CD4-positive, alpha-beta memory T cell (primary cell): ENCODE results near the gene QKI. TPM values are rescaled to one million over a fixed set of nuclear protein-coding genes. Genes with fewer than 3 reads are reported as not detected.
A peak's percentile ranks its signal among the peaks of the same experiment; 100 is the strongest.
"Not testable (repeated sequence)": the region's sequence is repeated elsewhere in the genome, so short reads cannot be mapped to it uniquely, and the experiment has no call there.

ENCODE experiments used
- CTCF ChIA-PET: fragments of 350-600 bp; sonication (Branson Sonifier 250); formaldehyde crosslinking; loops from one replicate; lab custom pipeline; 2021; ENCODE audit warnings: inconsistent platforms; ENCODE audit not compliant: partially characterized antibody; lab: Charles Lee
- POLR2A ChIA-PET: fragments of 350-600 bp; sonication (Branson Sonifier 250); formaldehyde crosslinking; loops from one replicate; lab custom pipeline; 2021; ENCODE audit not compliant: partially characterized antibody; lab: Charles Lee
- DNase-seq, 5 donors: peaks; one replicate each; pipeline versions ENCODE4 v3.0.0 to v3.0.0-alpha.2; 2020 to 2022; ENCODE audit warnings: mixed read lengths in 1 of 5
- H3K27ac ChIP-seq: one replicate; pipeline ENCODE4 v1.7.0; 2013; ENCODE audit warnings: low read depth, low read length
- H3K27me3 ChIP-seq: 2 replicates; pipeline ENCODE4 v1.7.0; 2013; ENCODE audit warnings: mild to moderate bottlenecking, low read length, moderate library complexity; ENCODE audit not compliant: insufficient read depth
- H3K36me3 ChIP-seq: 2 replicates; pipeline ENCODE4 v1.7.0; 2013; ENCODE audit warnings: mild to moderate bottlenecking, low read length, moderate library complexity; ENCODE audit not compliant: insufficient read depth
- H3K4me1 ChIP-seq: 2 replicates; pipeline ENCODE4 v1.7.0; 2013; ENCODE audit warnings: mild to moderate bottlenecking, low read length, moderate library complexity; ENCODE audit not compliant: insufficient read depth
- H3K4me3 ChIP-seq, 2 donors: one replicate each; pipeline ENCODE4 v1.7.0; 2013; ENCODE audit warnings: low read length in 2 of 2, mild to moderate bottlenecking in 1 of 2
- H3K9me3 ChIP-seq, 2 donors: one replicate each; pipeline ENCODE4 v1.7.0; 2013; ENCODE audit warnings: low read length in 2 of 2, control low read depth in 1 of 2; ENCODE audit not compliant: control insufficient read depth in 1 of 2
- H3K27ac Mint-ChIP-seq, 7 donors: one replicate each; pipeline ENCODE4 v1.8.0; 2020 to 2021; ENCODE audit warnings: mixed read lengths in 7 of 7, mild to moderate bottlenecking in 6 of 7, inconsistent platforms in 3 of 7, moderate library complexity in 3 of 7
- H3K27me3 Mint-ChIP-seq, 2 donors: one replicate each; pipeline ENCODE4 v1.8.0; 2020 to 2021; ENCODE audit warnings: mixed read lengths in 2 of 2
- H3K36me3 Mint-ChIP-seq, 2 donors: one replicate each; pipeline ENCODE4 v1.8.0; 2020 to 2021; ENCODE audit warnings: mixed read lengths in 2 of 2, inconsistent platforms in 1 of 2, mild to moderate bottlenecking in 1 of 2
- H3K4me1 Mint-ChIP-seq, 4 donors: one replicate each; pipeline ENCODE4 v1.8.0; 2020 to 2021; ENCODE audit warnings: mixed read lengths in 4 of 4, mild to moderate bottlenecking in 1 of 4
- H3K4me3 Mint-ChIP-seq, 8 donors: one replicate each; pipeline ENCODE4 v1.8.0; 2020 to 2021; ENCODE audit warnings: mixed read lengths in 8 of 8, mild to moderate bottlenecking in 7 of 8, moderate library complexity in 6 of 8, inconsistent platforms in 3 of 8
- H3K9me3 Mint-ChIP-seq, 8 donors: one replicate each; pipeline ENCODE4 v1.8.0; 2020 to 2021; ENCODE audit warnings: mixed read lengths in 8 of 8, mild to moderate bottlenecking in 5 of 8, inconsistent platforms in 3 of 8, moderate library complexity in 1 of 8
- intact Hi-C: fragments of 100-400 bp; cut with micrococcal nuclease; formaldehyde crosslinking; loops from one replicate; pipeline ENCODE4 v1.15.1; 2023
- polyA plus RNA-seq, 2 donors: library from polyadenylated mRNA; unstranded; fragments of 300-500 nt; fragmentation: Illumina TruSeq; gene quantifications; one replicate each; pipeline ENCODE4 v1.2.3, GENCODE V29; 2021
- total RNA-seq, 2 experiments: library from RNA; stranded (reverse); gene quantifications; one replicate each; pipeline ENCODE4 v1.2.3, GENCODE V29; 2021

QKI gene
- total and polyA plus RNA-seq, 4 experiments from 2014 or later: 7.7 to 66.4 (median 46.3) TPM

DNA sequence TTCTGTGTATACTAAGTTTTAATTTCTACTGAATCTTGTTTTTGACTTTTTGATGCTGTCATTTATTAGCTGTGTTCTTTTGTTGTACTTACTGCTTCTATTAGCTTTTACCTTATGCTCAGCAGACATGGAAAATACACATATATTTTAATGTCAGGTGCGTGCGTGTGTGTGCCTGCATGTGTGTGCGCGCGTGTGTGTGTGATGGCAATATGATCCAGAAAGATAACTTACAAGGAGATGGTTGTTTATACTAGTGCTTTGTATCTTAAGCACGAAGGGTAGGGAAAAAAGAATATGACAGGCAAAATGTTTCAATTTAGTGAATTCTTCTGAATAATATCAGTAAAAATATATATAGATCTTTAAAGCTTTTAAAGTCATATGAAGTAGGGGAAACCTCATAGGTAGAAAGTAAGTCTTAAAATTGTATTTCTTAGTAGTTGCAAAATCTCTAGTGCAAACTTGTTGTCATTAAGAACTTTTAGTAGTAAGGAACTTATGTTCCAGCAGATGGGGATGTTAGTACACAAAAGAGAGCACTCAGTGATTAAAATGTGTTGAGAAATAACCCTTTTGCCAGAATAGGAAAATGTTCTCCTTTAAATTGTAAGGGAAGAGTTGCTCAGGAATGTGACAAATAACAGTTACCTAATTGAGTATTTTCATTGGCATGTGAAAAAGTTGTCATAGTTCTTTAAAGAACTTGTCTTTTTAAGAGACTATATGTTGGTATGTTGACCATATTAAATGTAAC is 13.2 kb downstream of the QKI start:
- intact Hi-C loops: loop anchor here (1.0 kb wide), 1 partner anchor 127 kb away; no protein-coding TSS in a partner anchor
- Mint-ChIP-seq H3K27me3 (no peaks in the 10 kb centered on the region), H3K27ac (no peak overlapping the region), H3K36me3 (no peaks in the 10 kb centered on the region), H3K4me3 (no peak overlapping the region), H3K9me3 (peaks cover 0 to 2% (median 0%) of the 10 kb centered on the region in 8 donors), H3K4me1 (peaks cover 32 to 61% (median 48%) of the 10 kb centered on the region in 4 donors)
- H3K4me1 ChIP-seq: peaks cover 32% of the 10 kb centered on the region
- H3K27me3 ChIP-seq: no peaks in the 10 kb centered on the region
- CTCF ChIA-PET: interaction anchor here (1.0 to 3.5 kb wide), 5 partner anchors 12 to 128 kb away, joined by 3 to 18 read pairs (median 5); no protein-coding TSS in a partner anchor
- peak in 4 of 5 donors; percentile 12 to 31 (median 24) for DNase-seq
- no peak overlapping the region for H3K4me3 ChIP-seq
- no peaks in the 10 kb centered on the region for H3K9me3 ChIP-seq
- POLR2A ChIA-PET: no interaction called here
- H3K27ac ChIP-seq: no peak overlapping the region
- H3K36me3 ChIP-seq: no peaks in the 10 kb centered on the region

- no peak overlapping the region for H3K4me3 ChIP-seq
- H3K4me1 ChIP-seq: peaks cover 30% of the 10 kb centered on the region
- H3K36me3 Mint-ChIP-seq: no peaks in the 10 kb centered on the region
- ChIA-PET POLR2A (no interaction called here), CTCF (interaction anchor here (3.5 kb wide), 1 partner anchor 126 kb away, joined by 18 read pairs; no protein-coding TSS in a partner anchor)
- no peak for DNase-seq
- H3K36me3 ChIP-seq: no peaks in the 10 kb centered on the region
- H3K27me3 Mint-ChIP-seq: no peaks in the 10 kb centered on the region
- H3K4me1 Mint-ChIP-seq: peaks cover 35 to 64% (median 50%) of the 10 kb centered on the region in 4 donors
- no peak overlapping the region for H3K27ac Mint-ChIP-seq
- intact Hi-C loops: loop anchor here (1.0 kb wide), 1 partner anchor 126 kb away; no protein-coding TSS in a partner anchor
- no peaks in the 10 kb centered on the region for H3K27me3 ChIP-seq
- no peak overlapping the region for H3K4me3 Mint-ChIP-seq
- H3K27ac ChIP-seq: no peak overlapping the region
- no peaks in the 10 kb centered on the region for H3K9me3 ChIP-seq
- H3K9me3 Mint-ChIP-seq: peaks cover 0 to 2% (median 0%) of the 10 kb centered on the region in 8 donors
These were observed 13.9 kb downstream of the QKI start for GRCh38 chr6:163428373-163428772.

GRCh38 chr6:163429858-163430448 is 15.4 kb downstream of the QKI start:
- Histone ChIP-seq H3K36me3 (no peaks in the 10 kb centered on the region), H3K9me3 (no peaks in the 10 kb centered on the region), H3K4me3 (no peak overlapping the region), H3K4me1 (peaks cover 22% of the 10 kb centered on the region), H3K27me3 (no peaks in the 10 kb centered on the region), H3K27ac (no peak overlapping the region)
- no peak for DNase-seq
- no peaks in the 10 kb centered on the region for H3K36me3 Mint-ChIP-seq
- CTCF ChIA-PET: interaction anchor here (0.5 to 3.5 kb wide), 3 partner anchors 25 to 124 kb away, joined by 3 to 18 read pairs (median 3); no protein-coding TSS in a partner anchor
- POLR2A ChIA-PET: no interaction called here
- peaks cover 0 to 2% (median 0%) of the 10 kb centered on the region in 8 donors for H3K9me3 Mint-ChIP-seq
- no peaks in the 10 kb centered on the region for H3K27me3 Mint-ChIP-seq
- H3K4me3 Mint-ChIP-seq: no peak overlapping the region
- intact Hi-C loops: no loop called here
- peaks cover 35 to 56% (median 44%) of the 10 kb centered on the region in 4 donors for H3K4me1 Mint-ChIP-seq
- H3K27ac Mint-ChIP-seq: no peak overlapping the region

DNA sequence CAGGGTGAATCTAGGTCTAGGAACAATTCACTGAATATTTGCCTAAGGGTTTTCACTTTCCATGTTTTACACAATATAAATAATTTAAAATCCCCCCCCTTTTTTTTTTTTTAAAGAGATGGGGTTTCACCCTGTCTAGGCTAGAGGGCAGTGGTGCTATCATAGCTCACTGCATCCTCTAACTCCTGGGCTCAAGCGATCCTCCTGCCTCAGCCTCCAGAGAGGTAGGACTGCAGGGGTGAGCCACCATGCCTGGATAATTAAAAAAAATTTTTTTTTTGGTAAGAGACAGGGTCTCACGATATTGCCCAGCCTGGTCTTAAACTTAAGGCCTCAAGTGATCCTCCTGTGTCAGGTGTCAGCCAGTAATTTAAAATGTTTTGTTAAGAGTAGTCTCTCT is 17.8 kb downstream of the QKI start:
- H3K27me3 Mint-ChIP-seq: no peaks in the 10 kb centered on the region

DNA sequence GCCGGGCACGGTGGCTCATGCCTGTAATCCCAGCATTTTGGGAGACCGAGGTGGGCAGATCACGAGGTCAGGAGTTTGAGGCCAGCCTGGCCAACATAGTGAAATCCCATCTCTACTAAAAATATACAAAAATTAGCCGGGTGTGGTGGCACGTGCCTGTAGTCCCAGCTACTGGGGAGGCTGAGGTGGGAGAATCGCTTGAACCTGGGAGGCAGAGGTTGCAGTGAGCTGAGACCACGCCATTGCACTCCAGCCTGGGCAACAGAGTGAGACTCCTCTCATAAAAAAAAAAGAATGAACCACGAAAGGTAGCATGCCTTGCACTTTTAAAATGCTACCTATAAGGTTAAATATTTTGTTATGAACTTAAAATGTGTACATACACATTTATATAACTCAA is 19.0 kb downstream of the QKI start:
- H3K9me3 ChIP-seq, H3K27ac Mint-ChIP-seq, POLR2A ChIA-PET, H3K4me3 Mint-ChIP-seq, H3K9me3 Mint-ChIP-seq, H3K36me3 Mint-ChIP-seq, DNase-seq, H3K4me3 ChIP-seq, H3K27me3 Mint-ChIP-seq, H3K27ac ChIP-seq, intact Hi-C loops, H3K36me3 ChIP-seq, H3K27me3 ChIP-seq, CTCF ChIA-PET: not testable (repeated sequence)
- peaks cover 26% of the 10 kb centered on the region for H3K4me1 ChIP-seq
- peaks cover 38 to 65% (median 47%) of the 10 kb centered on the region in 4 donors for H3K4me1 Mint-ChIP-seq

More for the DNA sequence above, 17.8 kb downstream of the QKI start:
- CTCF ChIA-PET: no interaction called here
- Histone ChIP-seq H3K27me3 (no peaks in the 10 kb centered on the region), H3K4me3 (no peak overlapping the region), H3K4me1 (peaks cover 21% of the 10 kb centered on the region), H3K9me3 (no peaks in the 10 kb centered on the region), H3K36me3 (no peaks in the 10 kb centered on the region), H3K27ac (no peak overlapping the region)
- Mint-ChIP-seq H3K4me1 (peaks cover 37 to 61% (median 46%) of the 10 kb centered on the region in 4 donors), H3K27ac (no peak overlapping the region), H3K4me3 (no peak overlapping the region), H3K36me3 (no peaks in the 10 kb centered on the region), H3K9me3 (peaks cover 0 to 2% (median 0%) of the 10 kb centered on the region in 8 donors)
- DNase-seq: no peak
- intact Hi-C loops: no loop called here
- POLR2A ChIA-PET: no interaction called here

DNA sequence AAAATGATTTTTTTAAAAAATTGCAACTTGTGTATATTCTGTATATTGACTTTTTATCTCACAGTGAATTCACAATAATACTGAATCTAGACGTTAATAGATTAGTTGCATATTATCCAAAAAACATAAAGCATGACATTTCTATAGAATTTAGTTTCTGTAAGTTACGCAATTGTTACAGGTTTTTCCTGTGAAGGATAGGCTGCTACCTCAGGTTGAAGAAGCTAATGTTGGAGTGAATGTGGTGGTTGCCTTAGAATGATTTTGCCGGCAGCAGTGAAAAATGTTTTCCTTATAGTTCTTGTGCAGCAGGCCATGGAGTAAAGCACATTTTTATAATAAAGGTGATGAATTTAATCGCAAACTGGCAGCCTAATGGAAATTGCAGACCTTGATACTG is 20.5 kb downstream of the QKI start:
- DNase-seq: no peak
- H3K4me1 ChIP-seq: peaks cover 19% of the 10 kb centered on the region
- peaks cover 37 to 65% (median 49%) of the 10 kb centered on the region in 4 donors for H3K4me1 Mint-ChIP-seq
- H3K36me3 Mint-ChIP-seq: no peaks in the 10 kb centered on the region
- CTCF ChIA-PET: no interaction called here
- H3K27me3 Mint-ChIP-seq: no peaks in the 10 kb centered on the region
- H3K27me3 ChIP-seq: no peaks in the 10 kb centered on the region
- H3K27ac Mint-ChIP-seq: no peak overlapping the region
- peak overlapping the region in 1 of 8 donors; percentile 28 for H3K4me3 Mint-ChIP-seq
- no peaks in the 10 kb centered on the region for H3K9me3 Mint-ChIP-seq
- no peak overlapping the region for H3K4me3 ChIP-seq
- no peaks in the 10 kb centered on the region for H3K36me3 ChIP-seq
- H3K27ac ChIP-seq: no peak overlapping the region
- intact Hi-C loops: no loop called here
- no peaks in the 10 kb centered on the region for H3K9me3 ChIP-seq
- POLR2A ChIA-PET: no interaction called here

- H3K9me3 ChIP-seq: no peaks in the 10 kb centered on the region
- H3K27ac Mint-ChIP-seq: peak overlapping the region in 1 of 7 donors; percentile 16
- H3K27me3 Mint-ChIP-seq: no peaks in the 10 kb centered on the region
- POLR2A ChIA-PET: no interaction called here
- CTCF ChIA-PET: interaction anchor here (0.7 kb wide), 1 partner anchor 14 kb away, joined by 4 read pairs; no protein-coding TSS in a partner anchor
- H3K27ac ChIP-seq: no peak overlapping the region
- no peaks in the 10 kb centered on the region for H3K36me3 Mint-ChIP-seq
- H3K27me3 ChIP-seq: no peaks in the 10 kb centered on the region
- H3K4me1 Mint-ChIP-seq: peaks cover 35 to 67% (median 52%) of the 10 kb centered on the region in 4 donors
- peaks cover 12% of the 10 kb centered on the region for H3K4me1 ChIP-seq
- intact Hi-C loops: no loop called here
- H3K36me3 ChIP-seq: no peaks in the 10 kb centered on the region
- H3K4me3 Mint-ChIP-seq: no peak overlapping the region
- no peak overlapping the region for H3K4me3 ChIP-seq
- DNase-seq: no peak
- H3K9me3 Mint-ChIP-seq: no peaks in the 10 kb centered on the region
These were observed 22.3 kb downstream of the QKI start for GRCh38 chr6:163436843-163437242.
